Prostate gland (tissue), 2 donors: ENCODE data around the gene TSPOAP1.

Experiments
- CTCF ChIP-seq, 4 experiments: fragments of 200-600 bp in 2 of 4; fragments of 450-650 bp in 2 of 4; sonication (generic) in 2 of 4; IDR thresholded peaks; 1 replicate in 3 of 4; 2 replicates in 1 of 4; pipeline ENCODE4 v1.5.1; 2016 to 2019; ENCODE audit warnings: antibody characterized with exemption in 4 of 4, mild to moderate bottlenecking in 2 of 4, moderate library complexity in 2 of 4
- POLR2AphosphoS5 ChIP-seq: sonication (generic); formaldehyde crosslinking; IDR thresholded peaks from one replicate; pipeline ENCODE4 v1.6.1; 2017; ENCODE audit warnings: antibody characterized with exemption

GRCh38 chr17:58269557-58270291 lies 58.9 kb downstream of the TSPOAP1 start:
- TF ChIP-seq CTCF (IDR thresholded peaks at IDR 0.05) (no peak), POLR2AphosphoS5 (no peak)
